Activated CD4-positive, alpha-beta T cell treated with anti-CD3 and anti-CD28 coated beads, Interleukin-10, Interleukin-2, amounts not matched to agents 100 ng/mL and 50 ng/mL, durations not matched to agents 16 hours and 8 hours (primary cell): ENCODE data around the gene ZDHHC14.
A peak's percentile ranks its signal among the peaks of the same experiment; 100 is the strongest.
"Not testable (repeated sequence)": the region's sequence is repeated elsewhere in the genome, so short reads cannot be mapped to it uniquely, and the experiment has no call there.

Experiments
- DNase-seq: peaks from one replicate; pipeline ENCODE4 v3.0.0-alpha.2; 2020

The ZDHHC14 gene

DNA sequence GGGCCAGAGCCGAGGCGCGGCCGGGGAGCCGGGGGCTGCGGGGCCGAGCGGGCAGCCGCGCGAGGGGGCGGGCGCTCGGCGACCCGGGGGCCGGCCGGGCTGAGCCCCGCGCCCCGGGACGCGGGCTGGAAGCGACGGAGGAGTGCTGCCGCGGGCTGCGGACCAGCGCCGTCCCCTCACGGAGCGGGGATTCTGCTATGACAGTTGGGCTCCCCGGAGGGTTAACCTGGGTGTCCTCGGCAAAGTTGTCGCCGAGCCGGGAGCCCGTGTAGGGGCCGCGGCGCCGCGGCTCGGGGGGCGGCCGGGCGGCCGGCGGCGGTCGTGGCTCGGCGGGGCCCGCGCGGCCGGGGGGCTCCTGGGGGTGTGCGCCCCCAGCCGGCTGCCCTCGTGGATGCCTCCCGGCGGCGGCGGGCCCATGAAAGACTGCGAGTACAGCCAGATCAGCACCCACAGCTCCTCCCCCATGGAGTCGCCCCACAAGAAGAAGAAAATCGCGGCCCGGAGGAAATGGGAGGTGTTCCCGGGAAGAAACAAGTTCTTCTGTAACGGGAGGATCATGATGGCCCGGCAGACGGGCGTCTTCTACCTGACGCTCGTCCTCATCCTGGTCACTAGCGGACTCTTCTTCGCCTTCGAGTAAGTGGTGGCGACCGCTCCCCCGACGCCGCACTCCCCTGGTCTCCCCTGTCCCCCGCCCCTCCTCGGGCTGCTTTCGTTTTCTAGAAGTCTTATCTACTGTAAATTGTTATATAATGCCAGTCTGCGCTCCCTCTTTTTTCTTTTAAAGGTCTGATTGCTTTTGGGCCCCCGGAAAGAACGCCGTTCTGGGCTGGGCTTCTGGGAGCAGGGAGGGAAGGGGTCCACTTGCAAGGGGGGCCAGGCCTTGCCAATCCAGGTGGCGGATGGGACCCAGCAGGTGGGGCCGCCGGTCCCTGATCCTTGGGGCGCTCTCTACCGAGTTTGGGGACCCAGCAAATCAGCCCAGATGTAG is 936 bp downstream of the ZDHHC14 start:
- DNase-seq, result peak; percentile 68

DNA sequence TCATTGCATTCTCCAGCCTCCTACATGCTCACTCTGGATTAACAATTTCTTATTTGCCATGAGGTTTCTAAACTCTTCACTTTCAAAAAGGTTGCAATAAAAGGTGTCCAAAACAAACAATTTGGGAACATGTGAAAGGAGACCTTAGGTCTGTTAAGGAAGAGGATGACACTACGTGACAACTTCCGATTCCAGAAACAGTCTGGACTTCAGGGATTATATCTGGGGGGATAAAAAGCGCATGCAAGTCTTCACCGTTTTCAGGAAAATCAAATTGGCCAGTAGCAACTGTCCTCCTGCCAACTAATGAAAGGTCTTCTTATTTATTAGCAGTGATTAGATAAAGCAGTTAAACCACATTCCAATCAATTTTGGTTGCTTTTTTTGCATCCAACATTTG is 1.8 kb downstream of the ZDHHC14 start:
- DNase-seq, result no peak

DNA sequence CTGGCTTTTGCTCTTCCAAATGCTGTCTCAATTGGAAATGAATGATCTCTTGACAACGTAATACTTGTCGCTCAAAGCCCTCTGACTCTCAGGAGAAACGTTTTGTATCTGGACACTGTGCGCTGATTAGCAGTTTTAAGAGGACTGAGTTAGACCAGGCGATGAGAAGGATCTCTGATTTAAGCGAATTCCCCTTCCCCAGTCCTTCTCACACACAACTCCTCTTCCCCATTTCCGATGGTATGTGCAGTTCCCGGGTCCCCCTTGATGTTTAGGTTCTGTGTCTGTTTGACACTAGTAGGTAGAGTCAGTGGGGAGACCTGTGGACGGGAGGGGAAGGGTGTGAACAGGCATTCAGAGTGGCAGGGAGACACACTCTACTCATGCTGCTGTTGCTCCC is 2.5 kb downstream of the ZDHHC14 start:
- no peak for DNase-seq

DNA sequence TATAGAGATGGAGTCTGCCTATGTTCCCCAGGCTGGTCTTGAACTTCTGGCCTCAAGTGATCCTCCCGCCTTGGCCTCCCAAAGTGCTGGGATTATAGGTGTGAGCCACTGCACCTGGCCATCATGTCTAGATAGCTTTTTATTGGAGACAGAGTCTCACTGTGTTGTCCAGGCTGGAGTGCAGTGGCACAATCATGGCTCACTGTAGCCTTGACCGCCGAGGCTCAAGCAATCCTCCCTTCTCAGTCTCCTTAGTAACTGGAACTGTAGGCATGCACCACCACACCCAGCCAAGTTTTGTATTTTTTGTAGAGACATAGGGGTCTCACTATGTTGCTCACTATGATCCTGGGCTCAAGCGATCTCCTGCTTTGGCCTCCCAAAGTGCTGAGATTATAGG is 4.0 kb downstream of the ZDHHC14 start:
- not testable (repeated sequence) for DNase-seq

DNA sequence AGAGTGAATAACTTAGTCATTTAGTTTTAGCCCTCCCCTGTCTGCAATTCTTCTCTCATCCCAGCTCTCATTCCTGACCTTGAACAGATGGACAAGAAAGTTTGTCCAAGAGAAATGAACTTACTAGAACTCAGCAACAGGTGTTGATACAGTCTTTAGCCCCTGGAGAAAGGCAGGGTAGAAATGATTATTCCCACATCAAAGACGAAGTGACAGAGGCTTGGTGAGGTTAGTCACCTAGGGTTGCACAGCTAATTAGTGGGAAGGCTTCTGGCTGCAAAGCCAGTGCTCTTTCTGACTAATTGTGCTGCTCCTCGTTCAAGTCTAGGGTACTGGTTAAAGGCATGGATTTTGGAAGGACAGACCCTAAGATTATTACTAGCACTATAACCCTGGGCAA is 4.5 kb downstream of the ZDHHC14 start:
- peak; percentile 54 for DNase-seq

DNA sequence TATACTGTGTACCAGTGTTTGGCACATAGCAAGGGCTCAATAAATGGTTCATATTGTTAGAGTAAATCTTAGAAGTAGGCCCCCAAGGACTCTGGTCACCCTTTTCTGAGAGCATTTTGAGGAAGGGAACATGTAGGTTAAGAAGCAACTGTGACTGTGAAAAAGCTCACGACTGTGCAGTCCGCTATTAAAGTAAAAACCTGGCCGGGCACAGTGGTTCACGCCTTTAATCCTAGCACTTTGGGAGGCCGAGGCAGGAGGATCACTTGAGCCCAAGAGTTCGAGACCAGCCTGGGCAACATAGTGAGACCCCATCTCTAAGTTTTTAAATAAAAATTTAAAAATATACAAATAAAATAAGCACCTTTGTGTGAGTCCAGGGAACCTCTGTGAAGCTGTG is 5.0 kb downstream of the ZDHHC14 start:
- no peak for DNase-seq

DNA sequence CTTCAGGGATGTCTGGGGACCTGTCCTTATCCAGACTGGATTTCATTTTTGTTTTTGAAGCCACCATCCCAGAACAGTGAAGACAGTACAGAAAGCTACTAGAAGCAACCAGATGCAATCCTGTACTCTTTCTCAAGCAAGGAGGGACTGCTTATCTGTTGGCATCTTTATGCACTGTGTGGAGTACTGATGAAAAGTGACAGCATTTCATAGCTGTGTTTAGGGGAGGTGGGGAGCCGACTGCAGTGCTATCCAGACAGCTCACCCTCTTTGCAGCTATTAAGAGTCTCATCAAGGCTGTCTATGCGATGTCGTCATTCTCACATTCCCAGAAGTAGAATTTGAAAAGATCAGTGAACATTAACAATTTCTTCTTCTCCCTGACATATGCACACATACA is 5.5 kb downstream of the ZDHHC14 start:
- DNase-seq, result no peak

DNA sequence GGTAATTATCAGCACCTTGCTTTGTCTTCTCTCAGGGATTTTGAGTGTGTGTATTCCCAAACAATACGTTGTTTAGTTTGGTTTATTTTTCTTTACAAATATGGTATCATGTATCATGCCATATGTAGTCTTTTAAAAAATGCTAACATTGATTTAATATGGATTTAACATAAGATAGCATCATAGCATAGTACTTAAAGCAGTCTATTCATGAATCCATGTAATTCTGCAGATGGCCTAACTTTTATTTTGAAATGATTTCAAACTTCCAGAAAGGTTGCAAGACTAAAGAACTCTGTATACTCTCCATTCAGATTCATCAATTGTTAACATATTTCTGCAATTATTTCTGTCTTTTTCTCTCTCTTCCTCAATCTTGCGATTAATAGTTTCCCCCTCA is 7.9 kb downstream of the ZDHHC14 start:
- no peak for DNase-seq

DNA sequence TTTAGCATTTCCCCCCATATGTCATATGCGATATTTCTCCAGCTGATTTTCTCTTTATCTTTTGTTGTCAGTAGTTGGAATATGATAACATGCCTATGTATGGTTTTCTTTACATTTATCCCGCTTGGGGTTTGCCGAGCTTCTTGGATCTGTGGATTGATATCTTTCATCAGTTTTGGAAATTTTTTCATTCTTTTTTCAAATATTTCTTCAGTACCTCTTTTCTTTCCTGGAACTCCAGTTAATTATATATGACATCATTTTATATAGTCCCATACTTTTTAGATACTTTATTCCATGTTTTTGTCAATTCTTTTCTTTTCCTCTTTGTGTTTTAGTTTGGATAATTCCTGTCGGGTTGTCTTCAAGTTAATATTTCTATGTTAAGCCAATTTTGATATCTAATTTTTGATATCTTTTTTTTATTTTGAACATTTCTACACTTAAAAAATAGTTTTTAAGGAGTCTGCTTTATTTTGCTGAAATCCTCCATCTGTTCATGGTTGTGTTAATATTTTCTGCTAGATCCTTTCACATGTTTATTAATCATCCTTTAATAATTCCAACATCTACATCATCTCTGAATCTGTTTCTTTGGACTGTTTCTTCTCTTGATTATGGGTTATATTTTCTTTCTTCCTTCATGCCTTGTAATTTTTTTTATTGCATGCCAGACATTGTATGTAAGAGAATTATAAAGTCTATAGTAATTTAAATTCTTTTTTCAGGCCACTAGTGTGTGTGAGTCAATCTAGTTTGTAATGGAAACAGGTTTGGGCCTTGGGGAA is 9.5 kb downstream of the ZDHHC14 start:
- no peak for DNase-seq

DNA sequence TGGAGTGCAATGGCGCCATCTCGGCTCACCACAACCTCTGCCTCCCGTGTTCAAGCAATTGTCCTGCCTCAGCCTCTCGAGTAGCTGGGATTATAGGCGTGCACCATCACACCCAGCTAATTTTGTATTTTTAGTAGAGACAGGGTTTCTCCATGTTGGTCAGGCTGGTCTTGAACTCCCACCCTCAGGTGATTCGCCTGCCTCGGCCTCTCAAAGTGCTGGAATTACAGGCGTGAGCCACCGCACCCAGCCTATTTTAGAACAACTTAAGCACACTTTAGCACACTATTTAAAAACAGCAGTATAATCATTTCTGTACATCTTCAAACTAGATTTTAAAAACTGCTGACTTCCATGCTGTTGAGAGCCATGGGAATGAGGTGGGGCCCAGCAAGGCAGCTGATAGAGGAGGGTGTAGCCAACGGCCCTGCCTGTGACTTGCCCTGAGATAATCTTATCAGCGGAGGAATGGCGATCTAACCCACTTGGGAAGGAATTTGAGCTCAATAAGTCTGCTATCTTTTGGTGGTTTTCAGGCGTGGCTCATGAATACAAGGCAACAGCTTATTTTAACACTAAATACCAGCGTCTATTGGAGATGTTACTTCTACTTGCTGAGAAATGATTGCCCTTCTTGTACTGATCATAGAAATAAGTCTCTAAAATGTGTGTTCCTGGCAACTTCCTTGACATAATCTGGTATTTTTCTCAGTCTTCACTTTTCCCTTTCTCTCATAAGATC is 12.1 kb downstream of the ZDHHC14 start:
- DNase-seq, result no peak

DNA sequence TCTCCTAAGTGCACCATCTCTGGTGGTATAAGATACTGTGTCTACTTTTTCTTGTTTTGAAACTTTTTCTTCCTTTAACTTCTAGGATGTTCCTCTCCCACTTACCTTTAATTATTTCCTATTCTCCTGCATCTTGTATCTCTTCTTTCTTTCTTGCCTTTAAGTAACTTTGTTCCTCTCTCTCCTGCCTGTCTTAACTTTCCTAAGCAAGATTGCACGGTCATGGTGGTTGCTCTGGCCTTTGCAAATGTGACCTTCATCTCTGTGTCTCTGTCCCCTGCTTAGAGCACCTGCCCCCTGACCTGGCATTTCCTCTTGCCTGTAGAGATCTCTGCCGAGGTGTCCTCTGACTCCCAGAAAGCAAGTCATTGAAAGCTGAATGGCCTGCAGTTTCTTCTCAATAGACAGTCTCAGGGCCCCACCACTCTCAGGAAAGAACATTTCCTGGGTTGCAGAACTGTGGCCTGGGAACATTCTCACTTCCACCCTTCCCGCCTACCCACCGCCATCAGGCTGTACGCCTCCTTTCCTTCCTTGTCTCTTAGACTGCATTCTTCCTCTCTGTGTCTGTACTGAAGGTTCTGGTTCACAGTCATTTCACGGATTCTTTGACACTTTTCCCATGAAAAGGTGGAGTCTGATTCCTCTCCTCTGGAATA is 12.8 kb downstream of the ZDHHC14 start:
- no peak for DNase-seq

DNA sequence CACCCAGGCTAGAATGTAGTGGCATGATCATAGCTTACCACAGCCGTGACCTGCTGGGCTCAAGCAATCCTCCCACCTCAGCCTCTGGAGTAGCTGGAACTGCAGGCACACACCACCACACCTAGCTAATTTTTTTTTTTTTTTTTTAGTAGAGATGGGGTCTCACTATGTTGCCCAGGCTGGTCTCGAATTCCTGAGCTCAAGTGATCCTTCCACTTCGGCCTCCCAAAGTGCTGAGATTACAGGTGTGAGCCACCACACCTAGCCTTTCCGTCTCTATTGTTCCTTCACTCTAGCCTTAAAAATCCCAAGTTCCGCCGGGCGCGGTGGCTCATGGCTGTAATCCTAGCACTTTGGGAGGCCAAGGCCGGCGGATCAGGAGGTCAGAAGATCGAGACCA is 14.2 kb downstream of the ZDHHC14 start:
- DNase-seq, result not testable (repeated sequence)

DNA sequence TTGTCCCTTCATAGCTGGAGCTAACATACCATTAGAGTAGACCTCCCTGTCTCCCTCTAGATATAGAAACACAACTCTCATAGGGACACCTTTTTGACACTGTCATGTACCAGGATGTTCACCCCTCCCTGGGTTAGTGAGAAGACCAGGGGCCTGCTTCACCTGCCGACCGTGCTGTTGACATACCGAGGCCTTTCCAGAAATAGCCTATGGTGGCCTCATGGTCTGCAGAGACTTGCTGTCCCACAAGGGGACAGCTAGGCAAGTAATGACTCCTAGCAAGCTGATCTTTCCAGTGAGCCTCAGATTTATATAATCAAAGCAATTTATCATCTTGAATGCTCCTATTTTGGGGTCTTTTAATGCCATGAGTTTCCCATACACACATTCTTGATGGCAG is 15.0 kb downstream of the ZDHHC14 start:
- DNase-seq, result no peak

DNA sequence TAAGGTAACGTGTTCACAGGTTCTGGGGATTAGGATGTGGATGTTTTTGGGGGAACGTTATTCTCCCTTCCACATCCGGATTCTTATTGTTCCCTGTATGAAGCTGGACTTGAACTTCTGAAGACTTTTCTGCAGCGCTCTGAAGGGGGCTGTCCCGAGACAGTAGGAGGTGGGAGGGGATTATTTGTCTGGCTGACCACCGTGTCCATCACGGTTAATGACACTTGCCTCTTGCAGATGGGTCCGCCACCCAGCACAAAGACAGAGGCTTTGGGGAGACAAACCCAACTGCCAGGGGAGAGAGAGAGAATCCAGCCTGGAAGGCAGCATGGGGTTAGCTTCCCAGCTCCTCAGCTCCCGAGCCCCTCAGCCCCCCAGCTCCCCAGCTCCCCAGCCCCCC is 16.7 kb downstream of the ZDHHC14 start:
- no peak for DNase-seq

DNA sequence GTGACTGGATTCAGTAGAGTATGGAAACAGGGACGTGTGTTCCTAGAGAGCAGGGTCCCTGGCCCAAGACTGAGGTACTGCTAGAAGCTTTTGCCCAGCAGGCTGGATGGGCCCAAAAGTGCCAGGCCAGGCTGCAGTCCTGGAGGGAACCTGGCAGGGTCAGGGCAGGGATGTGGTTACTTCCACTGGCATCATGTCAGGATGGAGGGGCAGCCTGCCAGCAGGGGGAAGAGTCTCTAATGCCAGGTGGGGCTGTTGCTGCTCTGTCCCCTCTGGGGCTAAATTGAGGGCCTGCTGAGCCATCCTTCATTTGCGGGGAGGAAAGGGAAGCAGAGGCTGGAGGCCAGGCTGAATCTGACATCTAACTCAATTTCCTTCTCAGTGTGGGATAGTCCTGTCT is 17.2 kb downstream of the ZDHHC14 start:
- no peak for DNase-seq

DNA sequence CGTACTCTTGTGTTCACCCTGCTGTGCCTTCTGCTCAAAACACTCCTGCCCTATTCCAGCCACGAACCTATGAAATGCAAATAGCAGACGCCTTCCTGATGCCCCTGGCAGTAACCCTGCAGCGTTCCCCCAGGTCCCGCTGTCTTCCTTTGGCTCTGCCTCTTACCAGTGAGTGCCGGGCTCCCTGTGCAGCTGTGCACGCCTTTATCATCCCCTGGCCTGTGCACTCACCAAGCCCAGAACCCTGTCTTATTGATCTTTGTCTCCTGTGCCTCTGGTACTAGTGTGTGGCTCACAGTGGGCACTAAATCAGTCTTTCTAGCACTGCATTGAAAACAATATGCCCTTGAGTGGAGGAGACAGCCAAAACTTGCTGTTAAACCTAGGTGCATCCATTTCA is 19.7 kb downstream of the ZDHHC14 start:
- DNase-seq, result no peak

DNA sequence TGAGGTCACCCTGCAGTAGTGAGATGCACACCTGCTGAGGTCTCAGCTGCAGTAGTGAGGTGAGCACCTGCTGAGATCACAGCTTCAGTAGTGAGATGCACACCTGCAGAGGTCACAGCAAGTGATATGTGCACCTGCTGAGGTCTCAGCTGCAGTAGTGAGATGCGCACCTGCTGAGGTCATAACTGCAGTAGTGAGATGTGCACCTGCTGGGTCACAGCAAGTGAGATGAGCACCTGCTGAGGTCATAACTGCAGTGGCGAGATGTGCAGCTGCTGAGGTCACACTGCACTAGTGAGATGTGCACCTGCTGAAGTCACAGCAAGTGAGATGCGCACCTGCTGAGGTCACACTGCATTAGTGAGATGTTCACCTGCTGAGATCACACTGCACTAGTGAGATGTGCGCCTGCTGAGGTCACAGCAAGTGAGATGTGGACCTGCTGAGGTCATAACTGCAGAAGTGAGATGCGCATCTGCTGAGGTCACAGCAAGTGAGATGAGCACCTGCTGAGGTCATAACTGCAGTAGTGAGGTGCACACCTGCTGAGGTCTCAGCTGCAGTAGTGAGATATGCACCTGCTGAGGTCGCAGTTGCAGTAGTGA is 20.8 kb downstream of the ZDHHC14 start:
- no peak for DNase-seq

DNA sequence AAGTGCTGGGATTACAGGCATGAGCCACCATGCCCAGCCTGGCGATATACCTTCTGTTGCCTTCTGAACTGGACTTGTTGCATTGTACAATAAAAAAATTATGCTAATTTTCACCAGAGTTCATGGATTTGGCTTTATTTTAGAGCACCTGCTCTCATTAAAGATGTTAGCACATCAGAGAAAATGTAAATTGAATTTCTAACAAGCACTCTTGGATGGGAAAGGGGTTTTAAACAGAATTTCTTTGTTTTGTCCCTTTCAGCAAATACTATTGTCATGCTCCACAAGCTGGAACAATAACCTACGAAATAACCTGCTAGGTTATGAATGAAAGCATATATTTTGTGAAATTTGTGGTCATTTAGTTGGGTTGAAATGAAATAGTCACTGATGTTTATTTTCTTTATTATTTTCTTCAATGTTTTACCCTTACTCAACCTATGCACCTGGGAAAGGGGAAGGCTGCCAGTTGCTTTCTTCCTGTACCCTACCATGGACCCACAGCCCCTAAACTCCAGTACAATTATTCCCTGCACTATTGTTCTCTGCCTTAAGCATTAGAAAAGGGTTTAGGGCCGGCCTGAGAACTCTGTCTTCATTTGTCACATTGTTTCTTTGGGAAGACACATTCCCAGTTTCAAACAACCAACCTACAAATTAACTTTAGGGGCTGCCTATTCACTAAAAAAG is 22.2 kb downstream of the ZDHHC14 start:
- no peak for DNase-seq

DNA sequence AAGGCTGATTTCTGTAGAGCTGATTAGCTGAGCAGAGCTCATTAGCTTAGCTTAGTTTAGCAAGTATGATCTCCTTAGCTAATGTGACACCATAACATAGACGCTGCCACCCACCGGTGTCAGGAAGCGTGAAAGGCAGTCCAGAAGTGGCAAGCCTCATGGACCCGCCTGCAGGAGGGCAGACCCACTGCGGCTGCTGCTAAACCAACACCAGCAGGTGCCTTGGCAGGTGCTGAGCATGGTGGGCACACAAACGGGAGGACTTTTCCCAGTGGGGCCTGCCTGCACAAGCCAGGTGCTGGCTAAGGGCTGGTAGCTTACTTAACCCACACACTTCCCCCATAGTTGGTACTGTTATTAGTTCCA is 22.7 kb downstream of the ZDHHC14 start:
- no peak for DNase-seq

DNA sequence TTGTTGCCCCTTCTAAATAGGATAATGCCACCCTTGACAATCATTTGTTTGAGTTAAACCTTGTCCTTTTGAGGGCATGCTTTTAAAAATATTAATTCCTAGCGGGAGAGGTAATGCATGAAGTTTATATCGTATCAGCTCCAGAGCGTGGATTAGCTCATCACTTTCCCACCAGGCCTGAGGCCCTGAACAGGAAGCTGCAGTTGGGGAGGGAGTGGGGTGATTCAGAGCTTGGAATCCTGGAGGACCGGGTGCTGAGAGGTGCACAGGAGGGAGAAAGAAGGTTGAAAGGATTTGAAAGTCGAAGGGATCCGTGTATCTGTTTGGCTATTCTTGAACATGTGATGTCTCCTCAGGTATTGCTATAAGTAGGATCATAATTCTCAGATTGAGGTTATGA is 25.0 kb downstream of the ZDHHC14 start:
- no peak for DNase-seq

DNA sequence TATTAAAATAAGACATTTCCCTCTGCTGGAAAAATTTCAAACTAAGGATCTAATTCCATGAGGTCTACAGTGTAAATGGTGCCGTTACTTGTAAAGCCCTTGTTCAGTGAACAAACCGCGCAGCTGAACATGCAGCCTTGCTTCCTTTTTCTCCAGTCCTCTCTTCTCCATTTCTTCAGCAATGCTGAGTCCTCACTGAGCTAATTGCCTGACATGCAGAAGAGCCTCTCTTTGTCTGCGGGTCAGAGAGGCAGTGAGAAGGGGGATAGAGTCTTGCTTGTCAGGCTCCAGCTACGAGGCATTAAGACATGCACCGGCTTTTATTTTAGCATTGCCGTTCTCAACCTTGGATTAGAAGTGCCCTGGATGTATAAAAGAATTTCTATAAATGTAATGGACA is 25.7 kb downstream of the ZDHHC14 start:
- DNase-seq, result no peak

DNA sequence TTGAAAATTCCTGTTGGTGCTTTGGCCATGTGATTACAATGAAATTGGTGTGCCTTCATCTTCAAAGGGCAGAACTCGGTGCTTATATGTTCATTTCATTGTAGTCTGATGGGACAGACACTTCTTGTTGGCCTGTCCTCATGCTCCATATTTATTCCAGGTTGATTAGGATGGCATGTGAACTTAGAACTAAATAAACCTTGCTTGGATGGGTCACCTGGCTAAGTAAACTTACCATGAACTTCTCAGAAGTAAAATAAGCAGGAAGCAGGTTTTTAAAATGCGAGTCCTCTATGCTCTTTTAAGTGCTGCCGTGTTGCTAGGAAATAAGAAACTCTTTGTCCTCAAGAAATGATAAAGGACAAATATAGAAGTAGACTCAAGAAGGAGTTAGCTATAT is 26.7 kb downstream of the ZDHHC14 start:
- DNase-seq, result no peak
